ENCODE data around the gene EGFR. TPM values are rescaled to one million over a fixed set of nuclear protein-coding genes. Genes with fewer than 3 reads are reported as not detected.

The EGFR gene
- total and polyA plus RNA-seq, 2 donors (not counting 3 experiments of a cell fraction or from before 2014, with no cell fraction given) = 1.5 to 4.1 TPM

DNA sequence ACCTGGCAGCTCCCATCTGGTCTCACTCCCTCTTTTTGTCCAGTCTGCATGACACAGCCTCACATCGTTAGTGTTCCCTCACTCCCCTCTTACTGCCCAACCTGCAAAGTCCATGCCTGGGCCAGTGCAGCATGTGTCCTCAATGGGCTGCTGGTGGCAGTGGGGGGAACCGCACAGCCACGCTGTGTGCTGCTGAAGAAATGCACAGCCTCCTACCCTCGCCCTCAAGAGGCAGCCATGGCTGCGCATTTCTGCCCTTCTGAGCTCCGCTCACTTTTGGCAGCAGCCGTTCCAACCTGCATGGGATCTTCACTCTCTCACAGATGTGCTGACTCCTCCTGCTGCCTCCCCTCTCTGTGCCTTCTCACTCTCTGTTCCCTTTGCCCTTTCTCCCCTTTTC, 103.4 kb downstream of the EGFR start:
- CTCF ChIA-PET = no interaction called here
- H3K4me3 ChIP-seq (replicated peaks in 1 of 3; ENCODE audit: insufficient read depth in 1 of 3, low read depth in 1 of 3, low read length in 3 of 3) = no peak overlapping the region
- H3K9ac ChIP-seq (replicated peaks; ENCODE audit: extremely low read depth, insufficient read depth, low read length) = no peak overlapping the region
- H3K9me1 ChIP-seq (replicated peaks; ENCODE audit: control insufficient read depth, extremely low read depth, insufficient read depth, low read length) = no peaks in the 10 kb centered on the region
- POLR2A ChIA-PET = no interaction called here
- FAIRE-seq (no peak), DNase-seq (ENCODE audit: low read depth, low spot score) (no peak)
- no peaks in the 10 kb centered on the region for H4K20me1 ChIP-seq (replicated peaks; ENCODE audit: control insufficient read depth, extremely low read depth, insufficient read depth, low read length)
- H3K4me1 ChIP-seq (ENCODE audit: control insufficient read depth, extremely low read depth, insufficient read depth, low read length) = peaks cover 4% of the 10 kb centered on the region
- no TSS peak for BruUV-seq (replicated peaks)
- H2AFZ ChIP-seq (ENCODE audit: low read depth, low read length) = no peak overlapping the region
- peaks cover 6 to 16% of the 10 kb centered on the region in 2 experiments for H3K27me3 ChIP-seq (ENCODE audit: control insufficient read depth in 2 of 2, insufficient read depth in 2 of 2, low read length in 2 of 2)
- no peaks in the 10 kb centered on the region for H3K36me3 ChIP-seq (ENCODE audit: control insufficient read depth in 2 of 2, extremely low read depth in 1 of 2, insufficient read depth in 2 of 2, low read length in 2 of 2)
- H3K9me3 ChIP-seq (replicated peaks; ENCODE audit: control insufficient read depth, insufficient read depth, low read length) = no peaks in the 10 kb centered on the region
- intact Hi-C loops (cut with micrococcal nuclease) (no loop called here), dilution Hi-C loops (cut with MboI; ENCODE audit: extremely low pct_ligation_motif_present, low sequenced_read_pairs) (no loop called here)
- H3K27ac ChIP-seq (ENCODE audit: insufficient read depth, low read depth, low read length) = no peak overlapping the region
- H3K79me2 ChIP-seq (ENCODE audit: control insufficient read depth, insufficient read depth, low read length) = no peaks in the 10 kb centered on the region
- no peak for TF ChIP-seq MYC (IDR thresholded peaks at IDR 0.05; ENCODE audit: low read depth, low read length)
- no peak for TF ChIP-seq FOS (IDR thresholded peaks at IDR 0.05; ENCODE audit: borderline replicate concordance, insufficient read depth, low read length)
- TF ChIP-seq POLR2A (IDR thresholded peaks at IDR 0.05; ENCODE audit: low read depth, low read length) = no peak
- no peak for TF ChIP-seq JUN (IDR thresholded peaks at IDR 0.05; ENCODE audit: borderline replicate concordance, insufficient read depth, insufficient read length, low read depth)
- TF ChIP-seq EZH2 (IDR thresholded peaks at IDR 0.05; ENCODE audit: borderline replicate concordance, low read depth, low read length, severe bottlenecking) = no peak
- no peak for TF ChIP-seq GATA2 (IDR thresholded peaks at IDR 0.05; ENCODE audit: insufficient read depth, insufficient read length, low read depth, low read length)
- TF ChIP-seq, protein P1, sequence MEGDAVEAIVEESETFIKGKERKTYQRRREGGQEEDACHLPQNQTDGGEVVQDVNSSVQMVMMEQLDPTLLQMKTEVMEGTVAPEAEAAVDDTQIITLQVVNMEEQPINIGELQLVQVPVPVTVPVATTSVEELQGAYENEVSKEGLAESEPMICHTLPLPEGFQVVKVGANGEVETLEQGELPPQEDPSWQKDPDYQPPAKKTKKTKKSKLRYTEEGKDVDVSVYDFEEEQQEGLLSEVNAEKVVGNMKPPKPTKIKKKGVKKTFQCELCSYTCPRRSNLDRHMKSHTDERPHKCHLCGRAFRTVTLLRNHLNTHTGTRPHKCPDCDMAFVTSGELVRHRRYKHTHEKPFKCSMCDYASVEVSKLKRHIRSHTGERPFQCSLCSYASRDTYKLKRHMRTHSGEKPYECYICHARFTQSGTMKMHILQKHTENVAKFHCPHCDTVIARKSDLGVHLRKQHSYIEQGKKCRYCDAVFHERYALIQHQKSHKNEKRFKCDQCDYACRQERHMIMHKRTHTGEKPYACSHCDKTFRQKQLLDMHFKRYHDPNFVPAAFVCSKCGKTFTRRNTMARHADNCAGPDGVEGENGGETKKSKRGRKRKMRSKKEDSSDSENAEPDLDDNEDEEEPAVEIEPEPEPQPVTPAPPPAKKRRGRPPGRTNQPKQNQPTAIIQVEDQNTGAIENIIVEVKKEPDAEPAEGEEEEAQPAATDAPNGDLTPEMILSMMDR (IDR thresholded peaks at IDR 0.05; ENCODE audit: extremely low read depth in 1 of 2, insufficient read depth in 1 of 2, low read depth in 1 of 2, low read length in 2 of 2) = no peak
- TF ChIP-seq POLR2AphosphoS5 (IDR thresholded peaks at IDR 0.05; ENCODE audit: insufficient read depth, low read depth, low read length) = no peak
- TF ChIP-seq, protein P2, sequence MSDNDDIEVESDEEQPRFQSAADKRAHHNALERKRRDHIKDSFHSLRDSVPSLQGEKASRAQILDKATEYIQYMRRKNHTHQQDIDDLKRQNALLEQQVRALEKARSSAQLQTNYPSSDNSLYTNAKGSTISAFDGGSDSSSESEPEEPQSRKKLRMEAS (IDR thresholded peaks at IDR 0.05; ENCODE audit: insufficient read depth, insufficient read length) = no peak
- no peak overlapping the region for H3K4me2 ChIP-seq (ENCODE audit: insufficient read depth, low read length)

All from endothelial cell of umbilical vein (primary cell).